Activated T-cell treated with anti-CD3 and anti-CD28 coated beads, Interleukin-2, amount 50 U/mL, for 72 hours (primary cell): Measurements from ENCODE around the gene LRPAP1. TPM values are rescaled to one million over a fixed set of nuclear protein-coding genes. Genes with fewer than 3 reads are reported as not detected.

Source experiments
- ATAC-seq, 2 donors: fragments of 150-1000 bp; cut with Tn5 transposase; replicated peaks in 1 of 2; 2 replicates each; pipeline ENCODE4 v1.10.0; 2021; ENCODE audit warnings: moderate library complexity in 2 of 2, mild to moderate bottlenecking in 1 of 2
- DNase-seq, 2 donors: peaks; one replicate each; pipeline ENCODE4 v3.0.0; 2021 to 2022; ENCODE audit warnings: mixed read lengths in 1 of 2
- H3K27ac Mint-ChIP-seq: one replicate; pipeline ENCODE4 v1.8.0; 2022; ENCODE audit warnings: mild to moderate bottlenecking, moderate library complexity, mixed read lengths
- H3K27me3 Mint-ChIP-seq: one replicate; pipeline ENCODE4 v1.8.0; 2022; ENCODE audit warnings: low read depth, mixed read lengths
- H3K36me3 Mint-ChIP-seq, 2 donors: one replicate each; pipeline ENCODE4 v1.8.0; 2022; ENCODE audit warnings: mixed read lengths in 2 of 2, mild to moderate bottlenecking in 1 of 2; ENCODE audit not compliant: insufficient read depth in 2 of 2
- H3K4me1 Mint-ChIP-seq: one replicate; pipeline ENCODE4 v1.8.0; 2022; ENCODE audit warnings: low read depth, mixed read lengths
- H3K4me3 Mint-ChIP-seq, 2 donors: one replicate each; pipeline ENCODE4 v1.8.0; 2022; ENCODE audit warnings: mild to moderate bottlenecking in 2 of 2, mixed read lengths in 2 of 2, moderate library complexity in 2 of 2
- H3K9me3 Mint-ChIP-seq, 2 donors: one replicate each; pipeline ENCODE4 v1.8.0; 2022; ENCODE audit warnings: mixed read lengths in 2 of 2
- total RNA-seq, 2 donors: library from RNA; stranded (reverse); gene quantifications; one replicate each; pipeline ENCODE4 v1.2.3, GENCODE V29; 2022

Gene LRPAP1
- total RNA-seq, 2 donors from 2014 or later: 49.7 to 52.7 TPM

GRCh38 chr4:3476341-3476747 lies 55.9 kb downstream of the LRPAP1 start:
- Mint-ChIP-seq H3K27ac (no peak overlapping the region), H3K9me3 (no peaks in the 10 kb centered on the region), H3K4me3 (no peak overlapping the region), H3K27me3 (peaks cover 10% of the 10 kb centered on the region), H3K36me3 (no peaks in the 10 kb centered on the region), H3K4me1 (no peaks in the 10 kb centered on the region)
- DNase-seq: no peak
- no peak for ATAC-seq

- no peaks in the 10 kb centered on the region for H3K9me3 Mint-ChIP-seq
- H3K27me3 Mint-ChIP-seq: peaks cover 4% of the 10 kb centered on the region
These were observed 56.4 kb downstream of the LRPAP1 start for GRCh38 chr4:3475713-3476260.

GRCh38 chr4:3475041-3475712 lies 57.0 kb downstream of the LRPAP1 start:
- Mint-ChIP-seq H3K27me3 (no peaks in the 10 kb centered on the region), H3K27ac (no peak overlapping the region), H3K4me3 (no peak overlapping the region), H3K9me3 (no peaks in the 10 kb centered on the region), H3K4me1 (no peaks in the 10 kb centered on the region), H3K36me3 (no peaks in the 10 kb centered on the region)
- ATAC-seq (no peak), DNase-seq (no peak)

More at GRCh38 chr4:3475713-3476260, 56.4 kb downstream of the LRPAP1 start:
- no peaks in the 10 kb centered on the region for H3K4me1 Mint-ChIP-seq
- no peaks in the 10 kb centered on the region for H3K36me3 Mint-ChIP-seq
- ATAC-seq: no peak
- no peak overlapping the region for H3K4me3 Mint-ChIP-seq
- no peak overlapping the region for H3K27ac Mint-ChIP-seq
- DNase-seq: no peak

GRCh38 chr4:3473996-3474765 lies 58.0 kb downstream of the LRPAP1 start:
- Mint-ChIP-seq H3K36me3 (no peaks in the 10 kb centered on the region), H3K4me3 (no peak overlapping the region), H3K27ac (no peak overlapping the region), H3K4me1 (no peaks in the 10 kb centered on the region), H3K9me3 (no peaks in the 10 kb centered on the region), H3K27me3 (no peaks in the 10 kb centered on the region)
- ATAC-seq (no peak), DNase-seq (no peak)

GRCh38 chr4:3473181-3473950 lies 58.9 kb downstream of the LRPAP1 start:
- Mint-ChIP-seq H3K4me1 (no peaks in the 10 kb centered on the region), H3K27ac (no peak overlapping the region), H3K27me3 (no peaks in the 10 kb centered on the region), H3K9me3 (no peaks in the 10 kb centered on the region), H3K4me3 (no peak overlapping the region), H3K36me3 (no peaks in the 10 kb centered on the region)
- ATAC-seq (no peak), DNase-seq (no peak)

- DNase-seq (no peak), ATAC-seq (no peak)
- no peaks in the 10 kb centered on the region for H3K9me3 Mint-ChIP-seq
- H3K36me3 Mint-ChIP-seq: no peaks in the 10 kb centered on the region
- no peak overlapping the region for H3K4me3 Mint-ChIP-seq
- no peaks in the 10 kb centered on the region for H3K4me1 Mint-ChIP-seq
- no peak overlapping the region for H3K27ac Mint-ChIP-seq
- no peaks in the 10 kb centered on the region for H3K27me3 Mint-ChIP-seq
These were observed 59.6 kb downstream of the LRPAP1 start for GRCh38 chr4:3472411-3473141.

- ATAC-seq: no peak
- Mint-ChIP-seq H3K36me3 (no peaks in the 10 kb centered on the region), H3K4me3 (no peak overlapping the region), H3K4me1 (no peaks in the 10 kb centered on the region), H3K9me3 (no peaks in the 10 kb centered on the region), H3K27ac (no peak overlapping the region), H3K27me3 (no peaks in the 10 kb centered on the region)
- no peak for DNase-seq
These were observed 60.3 kb downstream of the LRPAP1 start for GRCh38 chr4:3471886-3472285.

- H3K4me1 Mint-ChIP-seq: no peaks in the 10 kb centered on the region
These were observed 61.0 kb downstream of the LRPAP1 start for GRCh38 chr4:3471098-3471760.

GRCh38 chr4:3470244-3471097 lies 61.8 kb downstream of the LRPAP1 start:
- Mint-ChIP-seq H3K27ac (no peak overlapping the region), H3K9me3 (no peaks in the 10 kb centered on the region), H3K4me3 (no peak overlapping the region), H3K27me3 (no peaks in the 10 kb centered on the region), H3K36me3 (no peaks in the 10 kb centered on the region), H3K4me1 (no peaks in the 10 kb centered on the region)
- no peak for DNase-seq
- ATAC-seq: no peak

More at GRCh38 chr4:3471098-3471760, 61.0 kb downstream of the LRPAP1 start:
- no peak overlapping the region for H3K4me3 Mint-ChIP-seq
- no peaks in the 10 kb centered on the region for H3K36me3 Mint-ChIP-seq
- ATAC-seq (no peak), DNase-seq (no peak)
- H3K9me3 Mint-ChIP-seq: no peaks in the 10 kb centered on the region
- no peaks in the 10 kb centered on the region for H3K27me3 Mint-ChIP-seq
- H3K27ac Mint-ChIP-seq: no peak overlapping the region

- H3K27ac Mint-ChIP-seq: no peak overlapping the region
- no peaks in the 10 kb centered on the region for H3K9me3 Mint-ChIP-seq
- peaks cover 2% of the 10 kb centered on the region for H3K27me3 Mint-ChIP-seq
- ATAC-seq (no peak), DNase-seq (no peak)
- H3K4me3 Mint-ChIP-seq: no peak overlapping the region
- H3K36me3 Mint-ChIP-seq: no peaks in the 10 kb centered on the region
- no peaks in the 10 kb centered on the region for H3K4me1 Mint-ChIP-seq
These were observed 62.6 kb downstream of the LRPAP1 start for GRCh38 chr4:3469386-3470243.

GRCh38 chr4:3468804-3469203 lies 63.4 kb downstream of the LRPAP1 start:
- H3K27ac Mint-ChIP-seq: no peak overlapping the region
- H3K4me3 Mint-ChIP-seq: no peak overlapping the region
- no peaks in the 10 kb centered on the region for H3K4me1 Mint-ChIP-seq
- no peak for DNase-seq
- no peaks in the 10 kb centered on the region for H3K36me3 Mint-ChIP-seq
- ATAC-seq: no peak
- peaks cover 6% of the 10 kb centered on the region for H3K27me3 Mint-ChIP-seq
- no peaks in the 10 kb centered on the region for H3K9me3 Mint-ChIP-seq
